ENCODE measurements around the gene MYO1D.

DNA sequence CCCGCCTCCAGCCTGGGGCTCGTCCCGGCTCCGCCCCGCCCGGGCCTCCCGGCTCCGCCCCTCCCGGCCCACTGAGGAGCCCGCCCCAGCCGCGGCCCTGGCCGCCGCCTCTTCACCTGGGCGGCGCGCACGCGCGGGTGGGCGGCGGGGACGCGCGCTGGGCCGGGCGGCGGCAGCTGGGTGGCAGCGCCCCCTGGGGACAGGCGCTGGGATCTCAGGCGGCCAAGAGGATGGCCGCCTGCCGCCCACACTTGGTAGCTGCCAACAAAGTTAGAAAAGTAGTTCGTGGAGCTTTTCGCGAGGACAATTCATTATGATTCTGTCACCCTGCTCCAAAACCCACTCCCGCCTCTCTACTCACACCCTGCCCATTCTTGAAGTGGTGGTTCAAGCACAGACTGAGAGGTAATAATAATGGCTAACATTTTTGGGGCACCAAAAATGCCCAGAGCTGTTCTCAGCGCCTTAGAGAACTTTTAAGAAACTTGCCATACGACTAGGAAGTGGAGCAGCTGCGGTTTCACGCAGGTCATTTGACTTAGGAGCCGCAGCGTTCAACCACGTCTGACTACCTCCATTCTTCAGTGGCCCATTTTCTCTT lies 340 bp upstream of the MYO1D start:
- TF ChIP-seq ZFP3 (CRISPR knock-in tag; IDR thresholded peaks at IDR 0.05) (no peak), CSDC2 (CRISPR knock-in tag; IDR thresholded peaks at IDR 0.05) (no peak), ZNF565 (CRISPR knock-in tag; conservative IDR thresholded peaks at IDR 0.05; ENCODE audit: low read depth) (no peak), ISL1 (CRISPR knock-in tag; IDR thresholded peaks at IDR 0.05) (no peak)
- TF ChIP-seq, protein P1, sequence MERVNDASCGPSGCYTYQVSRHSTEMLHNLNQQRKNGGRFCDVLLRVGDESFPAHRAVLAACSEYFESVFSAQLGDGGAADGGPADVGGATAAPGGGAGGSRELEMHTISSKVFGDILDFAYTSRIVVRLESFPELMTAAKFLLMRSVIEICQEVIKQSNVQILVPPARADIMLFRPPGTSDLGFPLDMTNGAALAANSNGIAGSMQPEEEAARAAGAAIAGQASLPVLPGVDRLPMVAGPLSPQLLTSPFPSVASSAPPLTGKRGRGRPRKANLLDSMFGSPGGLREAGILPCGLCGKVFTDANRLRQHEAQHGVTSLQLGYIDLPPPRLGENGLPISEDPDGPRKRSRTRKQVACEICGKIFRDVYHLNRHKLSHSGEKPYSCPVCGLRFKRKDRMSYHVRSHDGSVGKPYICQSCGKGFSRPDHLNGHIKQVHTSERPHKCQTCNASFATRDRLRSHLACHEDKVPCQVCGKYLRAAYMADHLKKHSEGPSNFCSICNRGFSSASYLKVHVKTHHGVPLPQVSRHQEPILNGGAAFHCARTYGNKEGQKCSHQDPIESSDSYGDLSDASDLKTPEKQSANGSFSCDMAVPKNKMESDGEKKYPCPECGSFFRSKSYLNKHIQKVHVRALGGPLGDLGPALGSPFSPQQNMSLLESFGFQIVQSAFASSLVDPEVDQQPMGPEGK (CRISPR knock-in tag; IDR thresholded peaks at IDR 0.05; ENCODE audit: borderline replicate concordance) = no peak
- TF ChIP-seq, protein P2, sequence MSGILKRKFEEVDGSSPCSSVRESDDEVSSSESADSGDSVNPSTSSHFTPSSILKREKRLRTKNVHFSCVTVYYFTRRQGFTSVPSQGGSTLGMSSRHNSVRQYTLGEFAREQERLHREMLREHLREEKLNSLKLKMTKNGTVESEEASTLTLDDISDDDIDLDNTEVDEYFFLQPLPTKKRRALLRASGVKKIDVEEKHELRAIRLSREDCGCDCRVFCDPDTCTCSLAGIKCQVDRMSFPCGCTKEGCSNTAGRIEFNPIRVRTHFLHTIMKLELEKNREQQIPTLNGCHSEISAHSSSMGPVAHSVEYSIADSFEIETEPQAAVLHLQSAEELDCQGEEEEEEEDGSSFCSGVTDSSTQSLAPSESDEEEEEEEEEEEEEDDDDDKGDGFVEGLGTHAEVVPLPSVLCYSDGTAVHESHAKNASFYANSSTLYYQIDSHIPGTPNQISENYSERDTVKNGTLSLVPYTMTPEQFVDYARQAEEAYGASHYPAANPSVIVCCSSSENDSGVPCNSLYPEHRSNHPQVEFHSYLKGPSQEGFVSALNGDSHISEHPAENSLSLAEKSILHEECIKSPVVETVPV (CRISPR knock-in tag; IDR thresholded peaks at IDR 0.05) = no peak
